GM15510 (cell line): ENCODE results near the gene OPALIN.

Experiments
- POLR2A ChIP-seq: IDR thresholded peaks from 3 replicates; pipeline ENCODE4 v1.6.1; 2011; ENCODE audit warnings: borderline replicate concordance; ENCODE audit not compliant: insufficient read length; ENCODE audit errors: extremely low read depth

OPALIN gene

GRCh38 chr10:96334616-96335526, 23.9 kb downstream of the OPALIN start:
- TF ChIP-seq POLR2A, result no peak

- no peak for TF ChIP-seq POLR2A
These were observed 25.7 kb downstream of the OPALIN start for GRCh38 chr10:96333101-96333500.

DNA sequence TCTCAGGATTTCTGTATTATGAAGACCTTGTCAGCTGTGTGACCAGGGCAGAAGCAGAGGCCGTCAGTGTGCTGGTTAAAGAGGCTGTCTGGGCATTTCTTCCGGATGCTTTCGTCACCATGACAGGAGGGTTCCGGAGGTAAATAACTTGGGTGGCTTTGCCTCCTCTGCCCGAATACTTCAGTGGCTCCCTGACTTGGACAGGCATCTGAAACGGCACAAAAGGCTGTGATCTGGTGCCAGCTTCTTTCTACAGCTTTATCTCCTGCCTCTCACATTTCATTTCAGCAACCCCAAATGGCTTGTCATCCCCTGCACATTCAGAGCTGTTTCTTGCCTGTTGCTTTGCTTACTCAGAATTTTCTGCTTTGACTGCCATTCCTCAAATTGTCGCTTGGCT, 31.3 kb downstream of the OPALIN start:
- no peak for TF ChIP-seq POLR2A

DNA sequence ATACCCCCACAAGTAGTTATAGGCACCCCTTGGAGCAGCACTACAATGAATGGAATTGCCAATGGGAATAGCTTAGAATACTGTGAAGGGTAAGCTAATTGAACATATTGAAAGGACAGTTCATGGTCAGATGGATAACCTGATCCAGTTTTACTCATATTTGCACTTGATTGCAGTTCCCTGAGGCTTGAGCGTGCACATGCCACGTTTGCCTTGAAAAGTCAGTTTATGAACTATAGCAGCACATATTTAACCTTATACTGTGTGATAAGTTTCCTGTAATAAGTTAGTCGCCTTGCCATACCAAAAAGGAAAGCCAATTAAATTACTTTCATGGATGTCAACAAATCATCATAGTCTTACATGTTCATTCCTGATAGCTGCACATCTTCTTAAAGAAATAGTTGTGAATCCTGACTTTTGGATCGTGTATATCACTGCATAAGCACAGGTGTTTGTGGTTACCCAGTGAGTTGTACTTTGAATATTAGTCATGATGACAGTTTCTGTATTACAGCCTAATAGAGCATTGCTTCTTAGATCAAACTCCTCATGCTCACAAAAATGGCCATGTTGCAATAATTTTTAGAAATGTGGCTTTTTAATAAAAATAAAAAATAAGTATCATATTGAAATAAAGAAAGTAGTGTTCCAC, 33.0 kb downstream of the OPALIN start:
- no peak for TF ChIP-seq POLR2A

DNA sequence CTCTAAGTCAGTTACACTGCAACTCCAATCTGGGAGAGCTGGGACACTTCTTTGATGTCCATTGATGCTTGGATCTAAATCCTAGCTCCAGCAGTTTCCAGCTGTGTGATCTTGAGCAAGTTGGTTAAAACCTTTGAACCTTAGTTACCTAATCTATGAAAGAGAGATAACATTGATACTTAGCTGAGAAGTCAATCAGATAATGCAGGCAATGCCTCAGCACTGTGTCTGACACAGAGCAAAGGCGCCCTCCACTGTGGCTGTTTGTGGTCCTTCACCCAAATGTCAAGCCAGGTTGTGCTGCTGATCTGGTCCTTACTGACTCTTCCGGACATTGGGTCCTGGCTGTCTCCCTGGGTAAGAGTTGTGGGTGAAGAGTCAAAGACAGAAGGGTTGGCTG, 34.4 kb downstream of the OPALIN start:
- no peak for TF ChIP-seq POLR2A

DNA sequence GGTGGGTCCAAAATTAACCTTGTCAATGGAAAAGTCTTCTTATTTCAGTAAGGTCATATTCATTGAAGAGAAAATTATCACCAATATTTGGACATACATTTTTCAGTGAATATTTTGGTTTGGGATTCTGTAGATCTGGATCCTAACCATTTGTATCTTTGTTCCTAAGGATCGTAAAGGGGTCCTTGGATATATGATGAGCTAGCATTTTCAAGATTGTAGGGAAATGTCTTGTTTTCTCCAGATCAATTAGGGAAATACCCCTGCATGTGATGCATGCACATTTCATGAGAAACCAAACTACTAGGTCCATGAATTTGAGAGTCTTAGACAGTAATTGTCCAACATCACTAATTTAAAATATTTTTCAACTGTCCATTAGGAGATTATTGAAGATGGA, 36.5 kb downstream of the OPALIN start:
- no peak for TF ChIP-seq POLR2A

DNA sequence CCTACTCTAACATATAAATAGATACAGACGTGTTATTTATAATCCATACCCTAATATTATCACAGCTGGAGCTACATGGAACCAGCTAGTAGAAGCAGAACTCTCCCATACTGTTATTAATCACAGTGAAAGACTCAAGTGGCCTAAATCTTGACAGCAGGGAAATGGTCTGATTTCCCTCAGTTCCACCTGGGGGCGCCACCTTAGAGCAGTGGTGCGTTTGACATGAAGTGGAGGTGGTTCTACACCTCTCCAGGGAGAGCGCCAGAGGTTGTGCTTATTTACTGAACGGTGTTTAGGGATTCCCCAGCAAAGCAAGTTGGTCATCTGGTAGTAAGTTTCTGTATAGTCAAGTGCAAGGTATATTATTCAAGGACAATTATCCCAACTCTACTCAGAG, 37.0 kb downstream of the OPALIN start:
- no peak for TF ChIP-seq POLR2A

DNA sequence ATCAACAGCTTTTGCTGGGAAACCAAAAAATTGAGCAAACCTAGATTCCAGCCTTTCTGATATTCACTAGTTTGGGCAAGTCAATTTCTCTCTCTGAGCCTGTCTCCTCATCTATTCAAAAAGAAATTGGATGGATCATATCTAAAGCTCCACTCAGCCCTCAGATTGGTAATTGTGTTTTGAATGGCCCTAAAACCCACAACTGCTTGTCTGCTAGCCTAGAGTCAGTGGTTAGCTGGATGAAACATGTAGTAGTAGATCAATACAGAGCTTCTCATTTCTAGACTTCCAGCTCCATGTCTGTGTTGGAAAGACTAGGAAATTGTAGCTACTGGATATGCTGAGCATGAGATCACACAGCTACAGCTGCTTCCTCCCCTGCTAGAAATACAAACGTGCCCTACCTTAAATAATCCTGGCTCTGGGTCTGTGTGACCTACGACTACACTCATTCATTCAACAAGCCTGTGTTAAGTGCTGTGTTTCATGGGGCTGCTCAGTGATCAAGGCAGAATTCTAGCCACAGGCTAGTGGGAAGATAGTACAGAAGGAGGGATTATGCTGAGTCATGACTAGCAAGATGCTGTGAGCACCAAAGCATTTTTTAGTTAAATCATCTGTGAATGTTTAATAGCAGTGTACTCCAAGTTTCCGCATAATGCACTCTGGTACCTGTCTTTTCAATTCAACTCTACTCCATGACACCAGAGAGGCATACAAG, 38.9 kb downstream of the OPALIN start:
- TF ChIP-seq POLR2A, result no peak

- TF ChIP-seq POLR2A, result no peak
These were observed 41.6 kb downstream of the OPALIN start for GRCh38 chr10:96317067-96317833.

DNA sequence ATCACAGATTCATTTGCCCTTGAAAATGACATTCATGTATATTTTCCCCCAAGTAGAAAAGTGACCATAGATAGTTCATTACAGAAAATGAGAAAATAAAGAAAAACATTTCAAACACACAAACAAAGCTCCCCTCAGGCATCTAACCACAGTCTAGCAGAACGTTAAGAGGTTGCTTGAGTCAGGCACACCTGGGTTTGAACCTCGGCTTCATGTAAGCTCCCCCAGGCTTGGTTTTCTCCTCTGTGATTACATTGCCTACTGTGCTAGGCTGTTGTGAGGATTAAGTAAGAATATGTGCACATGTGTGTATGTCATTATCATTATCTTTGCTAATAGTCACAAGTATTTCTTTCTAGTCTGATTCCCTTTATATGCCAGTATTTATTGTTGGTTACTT, 45.5 kb downstream of the OPALIN start:
- no peak for TF ChIP-seq POLR2A

- TF ChIP-seq POLR2A, result no peak
These were observed 47.6 kb downstream of the OPALIN start for GRCh38 chr10:96311180-96311715.

- TF ChIP-seq POLR2A, result no peak
These were observed 48.5 kb downstream of the OPALIN start for GRCh38 chr10:96310321-96310669.

GRCh38 chr10:96309628-96310320, 49.0 kb downstream of the OPALIN start:
- no peak for TF ChIP-seq POLR2A

- no peak for TF ChIP-seq POLR2A
These were observed 52.3 kb downstream of the OPALIN start for GRCh38 chr10:96306516-96306915.

GRCh38 chr10:96305019-96305418, 53.8 kb downstream of the OPALIN start:
- no peak for TF ChIP-seq POLR2A

- TF ChIP-seq POLR2A, result no peak
These were observed 54.6 kb downstream of the OPALIN start, which contains the start of gene DNTT for GRCh38 chr10:96304230-96304629. DNTT (plus strand) TSS chr10:96304434; CDS start chr10:96304498, 64 bp downstream.
